Activated CD4-positive, alpha-beta memory T cell treated with anti-CD3 and anti-CD28 coated beads for 36 hours (primary cell): ENCODE data around the gene CA5A. TPM values are rescaled to one million over a fixed set of nuclear protein-coding genes. Genes with fewer than 3 reads are reported as not detected.
A peak's percentile ranks its signal among the peaks of the same experiment; 100 is the strongest.

Source experiments
- CTCF ChIA-PET: fragments of 350-600 bp; sonication (Branson Sonifier 250); formaldehyde crosslinking; loops from one replicate; lab custom pipeline; 2021; ENCODE audit warnings: antibody characterized with exemption, inconsistent platforms; lab: Charles Lee
- POLR2A ChIA-PET: fragments of 350-600 bp; sonication (Branson Sonifier 250); formaldehyde crosslinking; loops from one replicate; lab custom pipeline; 2021; ENCODE audit warnings: antibody characterized with exemption; lab: Charles Lee
- DNase-seq: peaks from one replicate; pipeline ENCODE4 v3.0.0-alpha.2; 2020
- H3K27ac Mint-ChIP-seq: one replicate; pipeline ENCODE4 v1.8.0; 2021; ENCODE audit warnings: mixed read lengths
- H3K27me3 Mint-ChIP-seq: one replicate; pipeline ENCODE4 v1.8.0; 2021; ENCODE audit warnings: mixed read lengths
- H3K36me3 Mint-ChIP-seq: one replicate; pipeline ENCODE4 v1.8.0; 2021; ENCODE audit warnings: mixed read lengths
- H3K4me1 Mint-ChIP-seq: one replicate; pipeline ENCODE4 v1.8.0; 2021; ENCODE audit warnings: low read depth, mixed read lengths
- H3K4me3 Mint-ChIP-seq: one replicate; pipeline ENCODE4 v1.8.0; 2021; ENCODE audit warnings: mild to moderate bottlenecking, mixed read lengths
- H3K9me3 Mint-ChIP-seq: one replicate; pipeline ENCODE4 v1.8.0; 2021; ENCODE audit warnings: mixed read lengths
- intact Hi-C: fragments of 100-400 bp; cut with micrococcal nuclease; formaldehyde crosslinking; loops from one replicate; pipeline ENCODE4 v1.15.1; 2023
- total RNA-seq, 2 experiments: library from RNA; stranded (reverse); gene quantifications; one replicate each; pipeline ENCODE4 v1.2.3, GENCODE V29; 2021

The CA5A gene
- total RNA-seq, 2 experiments from 2014 or later, result not detected

DNA sequence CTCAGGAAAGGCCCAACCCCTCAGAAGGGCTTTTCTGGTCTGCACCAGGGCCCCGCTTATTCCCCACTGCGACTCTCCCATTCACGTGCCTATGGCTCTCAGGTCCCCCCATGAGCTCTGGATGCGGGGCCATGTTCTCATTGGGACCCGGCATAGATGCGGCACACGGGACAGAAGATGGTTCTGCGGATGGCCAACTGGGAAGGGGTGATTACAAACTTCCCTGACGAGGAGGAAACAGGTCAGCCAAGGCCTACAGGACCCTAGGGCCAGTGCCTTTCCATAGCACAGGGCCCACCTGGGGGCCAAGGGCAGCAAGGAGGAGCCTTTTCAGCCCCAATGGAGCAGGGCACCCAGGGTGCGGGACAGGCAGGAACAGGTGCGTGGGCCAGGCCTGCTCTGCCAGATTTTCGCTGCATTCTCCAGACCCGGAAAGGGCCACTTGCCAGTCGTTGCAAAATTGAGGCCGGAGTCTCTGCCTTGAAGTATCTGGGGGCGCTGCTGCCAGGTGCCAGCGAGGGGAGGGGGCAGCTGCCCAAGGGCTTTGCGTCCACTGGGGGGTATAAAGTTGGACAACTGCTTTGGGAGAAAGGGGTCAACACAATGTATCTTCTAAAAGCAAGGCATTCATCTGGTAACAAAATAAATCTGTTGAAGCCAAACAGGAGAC is 87.5 kb downstream of the CA5A start:
- H3K27me3 Mint-ChIP-seq, result no peaks in the 10 kb centered on the region
- no peaks in the 10 kb centered on the region for H3K9me3 Mint-ChIP-seq
- peaks cover 74% of the 10 kb centered on the region for H3K36me3 Mint-ChIP-seq
- ChIA-PET CTCF (interaction anchor here (0.6 to 8.8 kb wide), 15 partner anchors 11 to 134 kb away, joined by 3 to 224 read pairs (median 10); partner anchors contain the start of genes KLHDC4 and SLC7A5), POLR2A (interaction anchor here (0.9 to 2.0 kb wide), 5 partner anchors 17 to 70 kb away, joined by 4 to 9 read pairs (median 5); partner anchors contain the start of gene SLC7A5)
- no peak for DNase-seq
- no peak overlapping the region for H3K27ac Mint-ChIP-seq
- H3K4me1 Mint-ChIP-seq, result peaks cover 17% of the 10 kb centered on the region
- no peak overlapping the region for H3K4me3 Mint-ChIP-seq
- intact Hi-C loops, result no loop called here

DNA sequence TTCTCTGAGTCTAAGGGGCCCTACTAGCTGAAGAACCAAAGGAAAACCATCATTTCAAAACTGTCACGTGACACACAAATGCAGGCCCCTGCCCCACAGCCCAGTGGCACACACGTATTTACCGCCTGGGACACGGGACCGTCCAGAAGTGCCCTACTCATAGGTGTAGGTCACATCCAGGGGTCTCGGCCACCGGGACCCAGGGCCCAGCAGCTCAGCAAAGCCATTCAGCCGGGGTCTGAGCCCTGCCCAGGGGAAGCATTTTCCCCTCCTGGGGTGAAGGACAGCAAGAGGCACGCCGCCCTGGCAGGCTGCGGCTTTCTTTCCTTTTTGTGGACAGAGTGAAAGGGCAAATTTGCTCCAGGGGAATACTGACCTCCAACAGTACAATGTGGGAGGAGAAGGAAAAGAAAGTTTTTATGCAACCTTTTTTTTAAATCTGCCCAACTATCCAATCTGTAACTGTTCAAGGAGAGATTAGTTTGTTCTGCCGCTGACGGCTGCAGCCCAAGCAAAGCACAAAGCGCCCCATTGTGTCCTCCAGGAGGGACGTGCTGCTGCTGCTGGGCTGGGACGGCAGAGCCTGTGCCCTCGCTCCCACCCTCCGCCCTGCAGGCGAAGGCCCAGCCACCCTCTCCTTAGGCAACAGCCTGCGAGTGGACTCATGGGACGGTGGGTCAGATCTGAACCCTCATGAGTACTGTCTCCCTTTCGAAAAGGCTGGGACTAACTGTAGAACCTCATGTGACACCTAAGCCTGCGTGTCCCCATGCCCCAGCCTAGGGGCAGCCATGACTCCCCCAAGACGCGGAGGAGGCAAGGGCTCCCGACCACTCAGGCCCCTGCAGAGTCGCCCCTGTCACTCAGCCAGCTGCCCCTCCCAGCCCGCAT is 88.3 kb downstream of the CA5A start:
- Mint-ChIP-seq H3K9me3 (no peaks in the 10 kb centered on the region), H3K27ac (no peak overlapping the region), H3K4me3 (no peak overlapping the region), H3K4me1 (peaks cover 10% of the 10 kb centered on the region), H3K36me3 (peaks cover 73% of the 10 kb centered on the region), H3K27me3 (no peaks in the 10 kb centered on the region)
- ChIA-PET CTCF (interaction anchor here (3.6 to 8.8 kb wide), 2 partner anchors 23 to 69 kb away, joined by 12 to 224 read pairs; partner anchors contain the start of gene SLC7A5), POLR2A (interaction anchor here (0.9 kb wide), 1 partner anchor 11 kb away, joined by 3 read pairs; no protein-coding TSS in a partner anchor)
- intact Hi-C loops, result no loop called here
- DNase-seq, result no peak

DNA sequence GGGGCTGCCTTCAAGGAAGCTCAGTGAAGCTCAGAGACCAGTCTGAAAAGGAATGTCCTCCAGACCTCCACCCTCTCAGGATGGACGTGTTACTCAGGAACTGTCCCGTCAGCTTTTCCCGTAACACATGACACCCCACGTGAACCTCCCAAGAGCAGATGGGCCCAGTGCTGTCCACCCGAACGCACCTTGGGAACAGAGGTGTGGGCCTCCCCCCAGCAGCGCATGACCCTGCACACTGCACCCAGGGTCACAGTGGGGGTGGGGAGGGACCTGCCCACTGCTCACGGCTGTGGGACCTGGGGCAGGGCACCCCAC is 88.9 kb downstream of the CA5A start:
- peaks cover 74% of the 10 kb centered on the region for H3K36me3 Mint-ChIP-seq
- no peak for DNase-seq
- intact Hi-C loops, result no loop called here
- H3K9me3 Mint-ChIP-seq, result no peaks in the 10 kb centered on the region
- CTCF ChIA-PET, result interaction anchor here (1.1 to 3.6 kb wide), 3 partner anchors 11 to 68 kb away, joined by 3 to 12 read pairs (median 7); no protein-coding TSS in a partner anchor
- no peak overlapping the region for H3K27ac Mint-ChIP-seq
- H3K27me3 Mint-ChIP-seq, result no peaks in the 10 kb centered on the region
- POLR2A ChIA-PET, result interaction anchor here (0.9 to 1.0 kb wide), 2 partner anchors 12 to 69 kb away, joined by 3 read pairs; no protein-coding TSS in a partner anchor
- H3K4me1 Mint-ChIP-seq, result peaks cover 5% of the 10 kb centered on the region
- no peak overlapping the region for H3K4me3 Mint-ChIP-seq

DNA sequence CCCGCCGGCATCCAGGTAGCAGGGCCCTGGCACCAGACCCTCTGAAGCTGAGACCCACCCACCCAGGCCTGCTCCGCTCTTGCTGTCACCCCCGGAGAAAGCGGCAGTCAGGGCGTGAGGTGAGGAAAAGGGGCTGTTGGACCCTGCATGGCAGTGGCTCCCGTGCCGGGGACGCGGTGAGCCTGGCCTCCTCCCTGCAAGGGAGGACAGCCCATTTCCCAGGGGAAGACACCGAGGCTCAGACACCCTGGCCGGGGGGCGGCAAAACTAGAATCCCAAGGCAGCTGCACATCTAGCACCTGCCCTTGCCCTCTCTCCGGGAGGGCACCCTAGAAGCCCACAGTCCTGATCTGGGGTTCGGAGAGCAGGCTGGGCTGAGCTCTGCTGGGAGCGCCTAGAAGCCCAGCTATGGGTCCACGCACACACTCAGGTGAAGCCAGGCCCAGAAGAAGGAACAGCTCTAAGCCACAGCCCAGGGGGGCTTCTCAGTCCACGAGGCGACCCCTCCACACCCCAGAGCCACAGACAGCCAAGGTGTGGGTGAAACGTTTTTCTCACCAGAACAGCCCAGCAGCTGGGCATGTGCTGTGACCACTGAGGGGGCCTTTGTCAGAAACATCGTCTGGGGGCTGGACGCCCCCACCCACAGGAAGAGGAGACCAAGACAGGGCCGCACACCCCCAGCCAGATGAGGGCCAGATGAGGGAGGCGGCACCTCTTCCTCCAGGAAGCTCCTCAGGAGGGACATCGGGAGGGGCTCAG is 89.4 kb downstream of the CA5A start:
- POLR2A ChIA-PET, result interaction anchor here (0.9 to 1.0 kb wide), 2 partner anchors 12 to 68 kb away, joined by 3 read pairs; no protein-coding TSS in a partner anchor
- CTCF ChIA-PET, result interaction anchor here (1.1 to 3.6 kb wide), 3 partner anchors 11 to 68 kb away, joined by 3 to 12 read pairs (median 7); no protein-coding TSS in a partner anchor
- no peak overlapping the region for H3K27ac Mint-ChIP-seq
- intact Hi-C loops, result no loop called here
- no peak overlapping the region for H3K4me3 Mint-ChIP-seq
- H3K36me3 Mint-ChIP-seq, result peaks cover 73% of the 10 kb centered on the region
- H3K9me3 Mint-ChIP-seq, result no peaks in the 10 kb centered on the region
- no peaks in the 10 kb centered on the region for H3K27me3 Mint-ChIP-seq
- H3K4me1 Mint-ChIP-seq, result peaks cover 5% of the 10 kb centered on the region
- no peak for DNase-seq

DNA sequence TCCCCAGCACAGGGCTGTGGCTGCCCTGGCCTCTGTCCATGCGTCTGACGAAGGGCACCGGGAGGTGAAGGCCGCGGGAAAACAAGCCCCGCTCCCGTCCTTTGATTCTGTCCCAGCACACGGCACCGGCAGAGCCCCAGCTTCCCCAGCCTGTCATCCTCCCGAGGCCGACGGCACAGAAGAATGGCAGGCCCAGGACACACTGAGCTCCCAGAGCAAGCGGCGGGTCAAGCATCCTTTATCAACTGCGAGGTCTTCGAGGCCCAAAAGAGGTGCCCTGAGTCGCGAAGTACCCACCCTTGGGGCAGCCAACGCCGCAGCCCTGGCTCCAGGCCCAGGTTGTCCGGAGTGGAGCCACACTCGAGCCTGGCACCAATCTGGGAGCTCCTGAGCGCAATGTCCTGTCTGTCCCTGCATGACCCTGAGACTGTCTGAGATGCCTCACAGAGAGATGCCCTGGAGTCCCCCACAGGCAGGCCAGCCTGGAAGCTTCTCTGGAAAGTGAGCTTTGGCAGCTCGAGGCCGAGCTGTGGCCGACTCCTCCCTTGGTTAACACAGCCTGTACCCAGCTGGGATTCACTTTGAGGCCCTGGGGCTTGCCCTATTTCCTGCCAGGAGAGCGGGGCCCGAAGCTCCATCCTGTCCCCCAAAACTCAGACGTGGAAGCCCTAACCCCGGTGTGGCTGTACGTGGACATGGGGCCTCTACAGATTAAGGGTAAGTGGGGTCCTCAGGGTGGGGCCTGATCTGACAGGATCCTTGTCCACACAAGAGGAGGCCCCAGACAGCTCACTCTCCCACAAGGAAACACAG is 90.3 kb downstream of the CA5A start:
- ChIA-PET CTCF (interaction anchor here (1.1 to 3.6 kb wide), 4 partner anchors 10 to 67 kb away, joined by 3 to 12 read pairs (median 8); no protein-coding TSS in a partner anchor), POLR2A (interaction anchor here (0.8 to 1.3 kb wide), 3 partner anchors 11 to 67 kb away, joined by 3 to 4 read pairs (median 3); no protein-coding TSS in a partner anchor)
- no peak overlapping the region for H3K4me3 Mint-ChIP-seq
- H3K4me1 Mint-ChIP-seq, result peaks cover 5% of the 10 kb centered on the region
- H3K27me3 Mint-ChIP-seq, result no peaks in the 10 kb centered on the region
- no peak overlapping the region for H3K27ac Mint-ChIP-seq
- no peaks in the 10 kb centered on the region for H3K9me3 Mint-ChIP-seq
- intact Hi-C loops, result no loop called here
- H3K36me3 Mint-ChIP-seq, result peaks cover 73% of the 10 kb centered on the region
- DNase-seq, result no peak

DNA sequence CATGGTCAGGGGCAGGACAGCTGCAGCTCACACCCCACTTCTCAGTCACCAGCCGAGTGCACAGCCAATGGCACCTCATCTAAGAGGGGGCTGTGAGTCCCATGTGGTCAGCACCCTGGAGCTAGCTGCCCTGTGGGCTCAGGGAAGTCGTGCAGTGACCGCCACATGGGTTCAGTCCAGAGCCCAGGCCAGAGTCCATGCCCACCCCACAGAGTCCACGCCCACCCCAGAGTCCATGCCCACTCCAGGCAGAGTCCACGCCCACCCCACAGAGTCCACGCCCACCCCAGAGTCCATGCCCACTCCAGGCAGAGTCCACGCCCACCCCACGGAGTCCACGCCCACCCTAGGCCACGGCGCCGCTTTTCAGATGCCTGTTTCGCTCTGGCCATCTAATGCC is 91.1 kb downstream of the CA5A start:
- Mint-ChIP-seq H3K36me3 (peaks cover 67% of the 10 kb centered on the region), H3K4me1 (peaks cover 5% of the 10 kb centered on the region), H3K27me3 (no peaks in the 10 kb centered on the region), H3K27ac (no peak overlapping the region), H3K9me3 (no peaks in the 10 kb centered on the region), H3K4me3 (no peak overlapping the region)
- ChIA-PET CTCF (interaction anchor here (1.1 to 3.6 kb wide), 4 partner anchors 9 to 66 kb away, joined by 4 to 12 read pairs (median 8); no protein-coding TSS in a partner anchor), POLR2A (interaction anchor here (1.3 kb wide), 1 partner anchor 10 kb away, joined by 3 read pairs; no protein-coding TSS in a partner anchor)
- DNase-seq, result no peak
- intact Hi-C loops, result no loop called here

DNA sequence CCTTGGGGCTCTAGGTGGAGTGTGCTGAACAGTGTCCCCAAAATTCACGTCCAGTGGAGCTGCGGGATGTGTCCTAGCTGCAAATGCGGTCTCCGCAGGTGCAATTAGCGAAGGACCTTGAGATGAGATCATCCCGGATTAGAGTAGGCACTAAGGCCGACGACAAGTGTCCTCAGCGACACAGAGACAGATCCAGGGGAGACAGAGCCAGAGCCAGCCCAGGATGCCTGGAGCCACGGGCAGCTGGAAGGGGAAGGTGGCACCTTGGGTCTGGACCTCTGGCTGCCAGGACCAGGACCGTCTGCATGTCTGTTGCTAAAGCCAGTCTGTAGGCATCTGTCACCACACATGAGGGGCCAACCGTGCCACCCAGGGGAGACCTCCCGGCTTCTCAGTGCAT is 91.5 kb downstream of the CA5A start:
- H3K4me3 Mint-ChIP-seq, result no peak overlapping the region
- DNase-seq, result no peak
- peaks cover 5% of the 10 kb centered on the region for H3K4me1 Mint-ChIP-seq

DNA sequence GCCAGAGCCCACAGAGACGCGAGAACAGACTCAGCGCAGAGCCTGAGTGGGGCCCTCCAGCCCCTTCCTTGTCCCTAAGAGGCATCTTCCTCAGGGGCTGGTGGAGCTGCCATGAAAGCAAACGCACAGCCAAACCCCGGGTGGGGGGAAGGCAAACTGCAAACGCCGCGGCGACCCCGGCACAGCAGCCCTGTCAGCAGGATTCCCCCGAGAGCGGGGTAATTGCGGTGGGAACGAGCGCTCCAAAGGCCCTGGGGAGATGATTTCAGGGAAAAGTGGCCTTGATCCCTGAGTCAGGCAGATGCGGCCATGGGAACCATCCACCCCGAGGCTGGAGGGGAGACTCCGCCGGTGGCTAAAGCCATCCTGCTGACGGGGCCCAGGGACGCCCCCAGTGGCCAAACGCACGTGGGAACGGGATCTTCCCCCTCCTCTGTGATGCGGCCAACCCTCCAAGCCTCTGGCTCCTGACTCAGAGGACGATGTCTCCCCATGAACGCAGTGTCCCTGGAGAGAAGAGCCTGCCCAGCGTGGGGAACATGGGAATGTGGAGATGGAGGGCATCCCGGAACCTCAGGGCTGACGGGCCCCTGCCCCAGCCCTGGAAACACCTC is 92.1 kb downstream of the CA5A start:
- intact Hi-C loops, result no loop called here
- ChIA-PET CTCF (interaction anchor here (1.1 kb wide), 1 partner anchor 27 kb away, joined by 4 read pairs; no protein-coding TSS in a partner anchor), POLR2A (no interaction called here)
- H3K27ac Mint-ChIP-seq, result peak overlapping the region; percentile 38
- peaks cover 64% of the 10 kb centered on the region for H3K36me3 Mint-ChIP-seq
- H3K9me3 Mint-ChIP-seq, result no peaks in the 10 kb centered on the region
- no peak for DNase-seq
- peaks cover 2% of the 10 kb centered on the region for H3K4me1 Mint-ChIP-seq
- no peak overlapping the region for H3K4me3 Mint-ChIP-seq
- H3K27me3 Mint-ChIP-seq, result no peaks in the 10 kb centered on the region

More for the DNA sequence above, 91.5 kb downstream of the CA5A start:
- CTCF ChIA-PET, result interaction anchor here (1.1 to 3.6 kb wide), 2 partner anchors 27 to 66 kb away, joined by 4 to 12 read pairs; no protein-coding TSS in a partner anchor
- intact Hi-C loops, result no loop called here
- POLR2A ChIA-PET, result interaction anchor here (1.3 kb wide), 1 partner anchor 9 kb away, joined by 3 read pairs; no protein-coding TSS in a partner anchor
- H3K9me3 Mint-ChIP-seq, result no peaks in the 10 kb centered on the region
- H3K36me3 Mint-ChIP-seq, result peaks cover 64% of the 10 kb centered on the region
- peak overlapping the region; percentile 60 for H3K27ac Mint-ChIP-seq
- H3K27me3 Mint-ChIP-seq, result no peaks in the 10 kb centered on the region

DNA sequence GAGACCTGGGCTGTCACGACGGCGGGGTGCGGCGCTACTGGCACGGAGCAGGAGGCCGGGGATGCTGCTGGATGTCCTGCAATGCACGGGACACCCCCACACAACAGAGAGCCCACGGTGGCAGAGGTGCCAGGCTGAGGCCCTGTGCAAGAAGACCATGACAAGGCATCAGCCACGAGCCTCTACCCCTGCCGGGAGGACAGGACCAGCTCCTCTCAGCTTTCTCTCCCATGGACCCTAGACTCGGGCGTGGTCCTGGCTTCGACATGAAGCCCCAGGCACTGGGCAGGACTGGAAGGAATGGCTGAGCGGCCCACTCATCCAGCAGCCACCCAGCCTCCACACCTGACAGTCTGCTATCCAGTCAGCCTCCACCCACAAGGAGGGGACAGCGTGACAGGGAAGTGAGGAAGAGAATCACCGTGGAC is 92.6 kb downstream of the CA5A start:
- DNase-seq, result no peak
- Mint-ChIP-seq H3K36me3 (peaks cover 60% of the 10 kb centered on the region), H3K4me1 (peaks cover 2% of the 10 kb centered on the region), H3K9me3 (no peaks in the 10 kb centered on the region), H3K4me3 (no peak overlapping the region), H3K27ac (peak overlapping the region; percentile 38), H3K27me3 (no peaks in the 10 kb centered on the region)
- POLR2A ChIA-PET, result no interaction called here
- CTCF ChIA-PET, result no interaction called here
- intact Hi-C loops, result no loop called here

DNA sequence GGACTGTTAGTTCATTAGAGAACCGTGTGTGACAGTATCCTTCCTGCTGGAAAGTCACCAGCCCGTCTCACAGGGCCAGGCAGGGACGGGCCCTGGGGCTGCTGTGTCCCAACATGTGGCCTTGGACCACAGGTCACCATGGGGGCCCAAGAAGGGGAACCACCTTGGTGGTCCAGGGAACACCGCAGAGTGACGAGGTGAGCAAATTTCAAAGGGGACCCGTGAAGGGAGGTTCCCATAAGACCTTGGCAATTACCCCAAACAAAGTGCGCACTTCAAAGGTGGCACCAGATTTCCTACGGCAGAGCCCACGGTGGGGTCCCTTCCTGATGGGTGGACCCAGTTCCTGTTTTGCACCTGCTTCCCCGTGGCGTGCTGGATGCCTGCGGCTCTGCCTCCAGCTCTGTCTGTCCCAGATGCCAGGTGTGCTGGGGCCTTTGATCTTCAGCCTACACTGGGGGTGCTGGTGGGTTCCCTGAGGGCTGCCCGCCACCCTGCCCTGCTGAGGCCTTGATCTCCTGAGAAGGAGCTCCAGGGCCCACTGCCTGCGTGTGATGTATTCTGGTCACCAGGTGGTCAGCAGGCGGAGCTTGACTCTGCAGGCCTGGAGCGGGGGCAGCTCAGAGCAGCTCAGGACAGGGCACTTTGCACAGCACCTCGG is 94.0 kb downstream of the CA5A start:
- intact Hi-C loops, result no loop called here
- Mint-ChIP-seq H3K27ac (no peak overlapping the region), H3K4me1 (peaks cover 2% of the 10 kb centered on the region), H3K36me3 (peaks cover 56% of the 10 kb centered on the region), H3K4me3 (no peak overlapping the region), H3K9me3 (no peaks in the 10 kb centered on the region), H3K27me3 (no peaks in the 10 kb centered on the region)
- DNase-seq, result no peak
- CTCF ChIA-PET, result interaction anchor here (1.0 kb wide), 1 partner anchor 29 kb away, joined by 3 read pairs; no protein-coding TSS in a partner anchor
- POLR2A ChIA-PET, result no interaction called here
